GM21529 (cell line): ENCODE data around the gene LSR.
"Not testable (repeated sequence)": the region's sequence is repeated elsewhere in the genome, so short reads cannot be mapped to it uniquely, and the experiment has no call there.

ENCODE experiments used
- ATAC-seq: cut with Tn5 transposase; IDR thresholded peaks from one replicate; pipeline ENCODE4 v1.9.1; 2021; ENCODE audit not compliant: unreplicated experiment

Gene LSR

DNA sequence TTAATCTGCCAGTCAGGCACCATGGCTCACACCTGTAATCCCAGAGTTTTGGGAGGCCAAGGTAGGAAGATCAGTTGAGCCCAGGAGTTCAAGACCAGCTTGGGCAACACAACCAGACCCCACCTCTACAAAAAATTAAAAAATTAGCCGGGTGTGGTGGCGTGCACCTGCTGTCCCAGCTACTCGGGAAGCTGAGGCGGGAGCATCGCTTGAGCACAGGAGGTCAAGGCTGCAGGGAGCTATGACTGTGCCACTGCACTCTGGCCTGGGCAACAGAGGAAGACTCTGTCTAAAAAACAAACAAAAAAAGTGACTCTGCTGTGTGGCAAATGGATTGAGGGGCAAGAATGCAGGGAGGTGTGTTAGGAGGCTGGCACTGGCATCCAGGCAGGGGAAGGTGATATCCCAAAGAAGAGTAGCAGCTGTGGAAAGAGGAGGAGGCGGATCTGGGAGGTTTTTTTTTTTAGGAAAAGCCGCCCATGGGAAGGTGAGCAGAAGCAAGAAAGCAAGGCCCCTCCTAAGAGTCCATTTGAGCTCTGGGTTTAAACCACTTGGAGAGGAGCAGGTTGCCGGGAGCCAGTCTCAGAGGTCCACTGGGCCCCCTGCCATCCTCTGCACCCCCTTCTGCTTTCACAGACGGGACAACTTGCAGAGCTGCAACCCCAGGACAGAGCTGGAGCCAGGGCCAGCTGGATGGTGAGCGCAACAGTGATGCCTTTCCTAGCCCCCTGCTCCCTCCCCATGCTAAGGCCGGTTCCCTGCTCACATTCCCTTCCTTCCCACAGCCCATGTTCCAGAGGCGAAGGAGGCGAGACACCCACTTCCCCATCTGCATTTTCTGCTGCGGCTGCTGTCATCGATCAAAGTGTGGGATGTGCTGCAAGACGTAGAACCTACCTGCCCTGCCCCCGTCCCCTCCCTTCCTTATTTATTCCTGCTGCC, 35.6 kb downstream of the LSR start:
- ATAC-seq = no peak

DNA sequence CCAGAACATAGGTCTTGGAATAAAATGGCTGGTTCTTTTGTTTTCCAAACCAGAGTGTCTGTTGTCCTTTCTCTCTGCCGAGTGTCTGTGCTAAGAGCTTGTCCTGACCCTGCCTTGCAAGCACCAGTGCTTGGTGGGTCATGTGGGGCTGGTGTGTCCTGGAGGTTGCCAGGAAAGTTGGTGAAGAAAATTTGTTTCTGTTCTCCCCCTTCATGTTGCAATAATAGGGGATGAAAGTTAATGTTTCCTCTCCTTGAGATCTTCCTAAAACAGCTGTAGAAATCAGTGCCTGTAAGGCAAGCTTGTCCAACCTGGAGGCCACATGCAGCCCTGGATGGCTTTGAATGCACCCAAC, 36.3 kb downstream of the LSR start:
- no peak for ATAC-seq

DNA sequence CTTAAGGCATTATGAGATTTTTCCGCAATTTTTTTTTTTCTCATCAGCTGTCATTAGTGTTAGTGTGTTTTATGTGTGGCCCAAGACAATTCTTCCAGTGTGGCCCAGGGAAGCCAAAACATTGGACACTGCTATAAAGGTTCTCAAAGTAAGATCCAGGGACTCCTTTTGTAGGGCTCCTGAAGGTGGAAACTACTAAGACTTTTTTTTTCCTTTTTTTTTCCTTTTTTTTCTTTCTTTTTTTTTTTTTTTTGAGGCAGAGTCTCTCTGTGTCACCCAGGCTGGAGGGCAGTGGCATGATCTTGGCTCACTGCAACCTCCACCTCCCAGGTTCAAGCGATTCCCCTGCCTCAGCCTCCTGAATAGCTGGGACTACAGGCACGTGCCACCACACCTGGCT, 36.7 kb downstream of the LSR start:
- ATAC-seq = not testable (repeated sequence)

DNA sequence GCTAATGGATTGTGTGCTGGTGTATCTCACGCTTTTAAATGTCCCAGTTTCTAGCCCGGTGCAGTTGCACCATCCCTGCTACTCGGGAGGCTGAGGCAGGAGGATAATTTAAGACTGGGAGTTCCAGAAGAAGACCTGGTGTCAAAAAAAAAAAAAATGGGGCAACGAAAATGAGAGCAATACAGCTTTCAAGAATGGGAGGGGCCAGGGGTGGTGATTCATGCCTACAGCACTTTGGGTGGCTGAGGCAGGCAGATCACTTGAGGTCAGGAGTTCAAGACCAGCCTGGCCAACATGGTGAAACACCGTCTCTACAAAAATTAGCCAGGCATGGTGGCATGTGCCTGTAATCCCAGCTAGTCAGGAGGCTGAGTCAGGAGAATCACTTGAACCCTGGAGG, 37.3 kb downstream of the LSR start:
- ATAC-seq = not testable (repeated sequence)

DNA sequence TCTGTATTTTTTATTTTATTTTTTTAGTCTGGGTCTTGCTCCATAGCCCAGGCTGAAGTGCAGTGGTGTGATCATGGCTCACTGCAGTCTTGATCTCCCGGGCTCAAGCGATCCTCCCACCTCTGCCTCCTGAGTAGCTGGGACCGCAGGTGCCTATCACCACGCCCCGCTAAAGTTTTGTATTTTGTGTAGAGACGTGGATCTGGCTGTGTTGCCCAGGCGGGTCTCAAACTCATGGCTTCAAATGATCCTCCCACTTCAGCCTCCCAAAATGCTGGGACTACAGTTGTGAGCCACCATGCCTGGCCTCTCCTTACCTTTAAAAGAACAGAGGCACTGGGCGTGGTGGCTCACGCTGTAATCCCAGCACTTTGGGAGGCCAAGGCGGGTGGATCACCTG, 38.9 kb downstream of the LSR start:
- ATAC-seq = no peak

DNA sequence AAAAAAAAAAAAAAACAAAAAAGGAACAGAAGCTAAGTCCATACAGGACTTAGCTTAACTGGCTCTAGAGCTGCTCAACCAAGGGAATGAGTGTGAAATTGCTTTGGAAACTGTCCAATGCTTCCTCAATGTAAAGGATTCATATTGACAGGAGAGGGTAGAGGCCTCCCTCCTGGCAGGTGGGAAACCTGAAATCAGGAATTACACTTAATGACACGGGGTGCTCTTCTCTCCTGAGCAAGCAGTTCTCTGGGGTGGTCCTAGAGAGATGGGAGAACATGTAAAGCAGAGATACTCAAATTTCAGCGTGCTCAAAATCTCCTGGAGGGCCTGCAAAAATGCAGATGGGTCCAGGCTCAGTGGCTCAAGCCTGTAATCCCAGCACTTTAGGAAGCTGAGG, 39.5 kb downstream of the LSR start:
- no peak for ATAC-seq

DNA sequence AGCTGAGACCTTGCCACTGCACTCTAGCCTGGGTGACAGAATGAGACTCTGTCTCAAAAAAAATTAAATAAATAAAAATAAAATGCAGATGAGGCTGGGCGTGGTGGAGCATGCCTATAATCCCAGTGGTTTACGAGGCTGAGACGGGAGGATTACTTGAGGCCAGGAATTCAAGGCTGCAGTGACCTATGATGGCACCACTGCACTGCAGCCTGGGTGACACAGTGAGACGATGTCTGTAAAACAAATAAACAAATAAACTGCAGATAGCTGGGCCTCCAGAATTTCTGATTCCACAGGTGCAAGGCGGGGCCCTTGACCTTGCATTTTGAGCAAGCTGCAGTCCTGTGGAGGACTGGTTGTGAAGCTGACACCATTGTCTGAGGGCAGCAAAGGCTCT, 40.1 kb downstream of the LSR start:
- ATAC-seq = no peak

DNA sequence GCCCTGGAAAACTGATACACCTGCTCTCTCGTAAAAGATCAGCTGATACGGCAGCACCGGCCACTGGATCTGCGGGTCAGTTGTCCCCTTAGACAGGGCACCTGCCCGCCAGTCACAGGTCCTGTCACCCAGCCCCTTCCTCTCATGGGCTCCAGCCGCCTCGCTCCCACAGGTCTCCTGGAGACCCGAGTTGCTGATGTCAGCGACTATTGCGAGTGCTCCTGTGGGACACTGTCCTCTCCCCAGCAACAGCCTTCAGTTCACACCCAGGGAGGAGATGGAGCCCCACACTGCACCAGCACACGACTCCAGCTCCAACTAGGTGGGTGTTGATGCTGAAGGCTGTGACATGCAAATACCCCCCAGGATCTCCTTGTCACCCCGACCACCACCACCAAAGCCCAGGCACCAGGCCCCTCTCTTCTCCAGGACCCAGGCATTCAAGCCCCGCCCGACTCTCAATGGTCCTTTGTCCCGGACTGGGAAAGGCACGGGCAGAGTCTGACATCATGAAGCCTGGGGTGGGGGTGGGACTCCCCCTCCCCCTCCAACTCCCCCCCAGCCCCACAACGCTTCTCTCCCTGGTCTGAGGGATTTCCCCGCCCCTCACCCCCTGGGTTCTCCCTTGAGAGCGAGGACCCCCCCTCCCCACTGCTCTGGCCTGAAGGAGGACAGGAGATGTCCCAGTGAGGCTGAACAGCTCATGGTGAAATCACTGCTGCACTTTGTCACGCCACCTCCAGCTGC, 41.8 kb downstream of the LSR start:
- no peak for ATAC-seq

DNA sequence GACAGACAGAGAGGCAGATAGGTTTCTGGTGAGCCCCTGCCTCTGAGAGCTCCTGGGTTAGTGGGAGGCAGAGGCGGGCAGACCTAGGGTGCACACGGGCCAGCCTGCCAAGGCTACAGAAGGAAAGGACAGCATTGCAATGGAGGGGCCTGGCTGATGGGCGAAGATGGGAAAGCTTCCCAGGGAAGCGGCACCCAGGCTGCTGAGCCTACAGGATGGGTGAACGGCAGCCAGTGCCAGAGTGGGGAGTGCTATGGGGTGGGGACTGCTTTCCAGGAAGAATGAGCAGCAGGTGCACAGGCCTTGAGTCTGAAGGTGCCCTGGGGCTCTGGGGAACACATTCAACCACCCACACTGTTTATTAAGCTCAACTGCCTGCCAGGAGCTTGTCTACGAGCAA, 42.5 kb downstream of the LSR start:
- ATAC-seq = no peak

DNA sequence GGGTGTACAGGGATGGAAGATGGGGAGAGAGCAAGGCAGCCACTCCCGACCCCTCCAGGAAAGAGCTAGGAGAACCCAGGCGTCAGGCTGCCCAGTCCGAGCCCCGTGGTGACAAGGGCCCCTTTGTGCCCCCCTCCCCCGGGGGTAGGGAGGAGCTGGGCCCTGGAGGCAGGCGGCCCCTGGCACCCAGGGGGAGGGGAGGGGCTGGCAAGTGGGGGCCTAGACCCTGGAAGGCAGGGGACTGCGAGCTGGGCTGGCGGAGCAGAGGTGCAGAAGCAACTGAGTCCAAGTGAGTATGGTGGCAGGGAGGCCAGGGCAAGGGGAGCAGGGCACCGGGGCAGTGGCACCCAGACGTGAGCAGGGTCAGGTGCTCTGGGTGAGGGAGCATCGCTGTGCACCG, 43.1 kb downstream of the LSR start, which contains the start of gene MAG:
MAG (plus strand) TSS at position 246 of the 400 bp plus-strand sequence. CDS start 3,248 bp downstream, outside the sequence.
- ATAC-seq = no peak

DNA sequence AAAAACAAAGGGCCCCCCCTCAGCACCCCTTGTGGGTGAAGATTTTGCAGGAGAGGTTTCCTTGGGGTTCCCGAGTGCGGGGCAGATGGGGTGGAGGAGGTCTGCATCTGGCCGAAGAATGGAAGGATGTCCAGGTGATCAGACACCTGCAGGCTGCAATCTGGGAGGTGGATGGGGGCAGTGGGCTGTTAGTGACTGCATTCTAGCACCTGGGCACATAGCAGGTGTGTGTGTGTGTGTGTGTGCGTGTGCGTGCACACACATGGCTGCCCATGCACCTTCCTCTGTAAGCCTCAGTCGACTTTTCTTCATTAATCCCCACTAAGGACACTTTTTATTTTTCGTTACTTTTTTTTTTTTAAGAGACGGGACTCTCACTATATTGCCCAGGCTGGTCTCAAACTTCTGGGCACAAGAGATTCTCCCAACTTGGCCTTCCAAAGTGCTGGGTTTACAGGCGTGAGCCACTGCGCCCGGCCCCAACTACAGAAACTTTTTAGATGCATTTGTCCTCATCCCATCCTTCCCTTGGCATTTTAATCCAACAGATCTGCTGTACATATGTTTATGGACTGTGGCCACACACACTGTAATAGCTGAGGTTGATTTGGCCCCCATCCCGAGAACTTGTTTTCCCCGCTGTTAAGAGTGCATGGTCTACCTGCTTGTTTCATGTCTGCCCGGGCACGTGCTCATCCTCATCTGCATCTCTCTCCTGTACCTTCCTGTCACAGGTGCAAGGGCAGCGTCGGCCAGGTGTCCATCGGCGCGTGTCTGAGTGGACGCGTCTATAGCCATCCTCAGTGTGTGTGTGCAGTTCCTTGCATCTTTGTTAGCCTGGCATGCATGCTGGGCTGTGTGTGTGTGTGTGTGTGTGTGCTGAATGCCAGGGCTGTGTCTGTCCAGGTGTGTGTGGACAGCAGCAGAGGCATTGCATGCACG, 43.9 kb downstream of the LSR start:
- no peak for ATAC-seq

DNA sequence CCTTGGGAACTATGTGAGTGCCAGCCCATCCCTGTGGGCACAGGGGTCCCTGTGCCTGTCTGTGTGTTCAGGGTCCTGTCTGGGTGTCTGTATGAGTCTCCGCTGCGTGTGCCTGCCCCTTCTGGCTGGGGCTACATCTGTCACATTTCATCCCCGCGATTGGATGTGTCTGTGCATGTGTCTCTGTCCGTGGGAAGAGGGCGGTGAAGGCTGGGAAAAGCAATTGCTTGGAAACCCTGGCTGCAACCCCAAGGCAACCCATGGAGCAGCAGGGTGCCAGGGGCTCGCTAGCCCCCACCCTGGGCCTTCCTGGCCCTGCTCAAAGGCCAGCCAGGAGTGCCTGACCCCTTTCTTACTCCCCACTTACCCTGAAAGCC, 44.5 kb downstream of the LSR start:
- ATAC-seq = no peak

DNA sequence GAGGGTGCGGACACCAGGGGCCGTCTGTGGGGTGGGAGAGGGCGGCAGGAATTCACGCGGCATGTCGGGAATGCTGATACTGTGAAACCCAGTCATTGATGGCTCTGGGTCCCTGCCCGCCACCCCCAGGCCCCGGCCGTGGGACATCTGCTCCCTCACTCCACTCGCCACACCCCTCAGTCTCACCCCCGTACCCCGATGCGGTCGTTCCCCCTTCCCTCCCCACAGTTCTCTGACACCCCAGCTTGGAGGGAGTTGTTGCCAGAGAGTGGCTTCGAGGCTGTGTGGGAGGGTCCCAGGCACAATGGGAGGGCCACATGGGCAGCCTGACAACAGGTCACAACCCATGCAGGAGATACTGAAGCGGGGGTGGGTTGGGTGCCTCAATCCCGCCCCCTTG, 45.0 kb downstream of the LSR start:
- ATAC-seq = no peak

DNA sequence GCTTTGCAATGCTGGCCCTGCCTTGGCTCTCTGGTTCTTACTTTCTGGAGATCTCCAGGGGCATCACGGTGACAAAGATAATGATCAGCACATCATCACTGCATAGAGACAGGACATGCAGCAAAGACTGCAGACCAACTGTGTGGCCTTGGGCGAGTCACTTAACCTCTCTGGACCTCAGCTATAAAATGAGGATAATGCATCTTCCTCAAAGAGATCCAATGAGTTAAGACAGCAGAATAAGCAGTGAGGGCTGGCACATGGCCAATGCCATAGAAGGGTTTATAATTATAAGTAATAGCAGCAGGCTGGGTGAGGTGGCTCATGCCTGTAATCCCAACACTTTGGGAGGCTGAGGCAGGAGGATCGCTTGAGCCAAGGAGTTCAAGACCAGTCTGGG, 45.5 kb downstream of the LSR start:
- no peak for ATAC-seq

DNA sequence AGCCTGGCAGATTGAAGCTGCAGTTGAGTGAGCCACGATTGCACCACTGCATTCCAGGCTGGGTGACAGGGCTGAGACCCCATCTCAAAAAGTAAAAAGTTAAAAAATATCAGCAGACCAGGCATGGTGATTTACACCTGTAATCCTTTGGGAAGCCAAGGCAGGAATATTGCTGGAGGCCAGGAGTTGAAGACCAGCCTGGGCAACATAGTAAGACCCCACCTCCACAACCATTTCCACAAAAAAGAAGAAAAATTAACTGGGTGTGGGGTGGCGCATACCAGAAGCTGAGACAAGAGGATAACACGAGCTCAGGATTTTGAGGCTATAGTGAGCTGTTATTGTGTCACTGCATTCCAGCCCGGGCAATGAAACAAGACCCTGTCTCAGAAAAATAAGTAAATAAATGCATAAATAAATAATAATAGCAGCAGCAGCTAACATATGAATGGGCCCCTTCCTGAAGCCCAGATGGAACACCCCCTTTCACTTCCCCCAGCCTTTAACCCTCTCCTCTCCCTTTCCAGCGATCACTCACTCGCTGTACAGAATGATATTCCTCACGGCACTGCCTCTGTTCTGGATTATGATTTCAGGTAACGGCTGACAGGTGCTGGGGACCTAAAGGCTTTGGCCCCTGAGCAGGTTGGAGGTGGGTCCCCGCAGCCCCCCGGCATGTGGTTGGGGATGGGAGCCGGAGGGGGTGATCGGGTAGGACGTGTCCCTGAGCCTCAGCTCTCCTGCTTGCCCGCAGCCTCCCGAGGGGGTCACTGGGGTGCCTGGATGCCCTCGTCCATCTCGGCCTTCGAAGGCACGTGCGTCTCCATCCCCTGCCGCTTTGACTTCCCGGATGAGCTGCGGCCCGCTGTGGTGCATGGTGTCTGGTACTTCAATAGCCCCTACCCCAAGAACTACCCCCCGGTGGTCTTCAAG, 46.3 kb downstream of the LSR start:
- no peak for ATAC-seq

DNA sequence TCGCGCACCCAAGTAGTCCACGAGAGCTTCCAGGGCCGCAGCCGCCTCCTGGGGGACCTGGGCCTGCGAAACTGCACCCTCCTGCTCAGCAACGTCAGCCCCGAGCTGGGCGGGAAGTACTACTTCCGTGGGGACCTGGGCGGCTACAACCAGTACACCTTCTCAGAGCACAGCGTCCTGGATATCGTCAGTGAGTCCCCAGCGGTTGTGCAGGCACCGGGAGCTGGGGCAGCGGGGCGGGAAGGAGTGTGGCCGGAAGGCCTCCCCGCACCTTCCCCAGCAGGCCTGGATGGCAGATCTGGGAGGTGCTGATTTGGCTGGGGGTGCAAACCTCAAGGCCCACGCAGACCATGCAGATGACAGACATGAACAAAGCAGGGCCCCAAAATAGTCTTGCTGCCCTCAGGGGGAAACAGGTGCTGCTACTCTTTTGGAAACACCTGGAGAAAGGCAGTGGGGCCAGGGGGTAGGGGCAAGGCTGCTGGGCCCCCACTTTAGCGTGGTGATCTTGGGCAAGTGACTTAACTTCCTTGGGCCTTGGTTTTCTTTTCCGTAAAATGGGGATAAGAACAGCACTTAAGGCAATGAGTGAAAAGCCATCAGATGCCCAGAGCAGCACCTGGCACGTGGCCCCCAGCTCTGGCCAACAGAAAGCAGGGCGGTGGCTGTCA, 47.1 kb downstream of the LSR start:
- ATAC-seq = no peak

DNA sequence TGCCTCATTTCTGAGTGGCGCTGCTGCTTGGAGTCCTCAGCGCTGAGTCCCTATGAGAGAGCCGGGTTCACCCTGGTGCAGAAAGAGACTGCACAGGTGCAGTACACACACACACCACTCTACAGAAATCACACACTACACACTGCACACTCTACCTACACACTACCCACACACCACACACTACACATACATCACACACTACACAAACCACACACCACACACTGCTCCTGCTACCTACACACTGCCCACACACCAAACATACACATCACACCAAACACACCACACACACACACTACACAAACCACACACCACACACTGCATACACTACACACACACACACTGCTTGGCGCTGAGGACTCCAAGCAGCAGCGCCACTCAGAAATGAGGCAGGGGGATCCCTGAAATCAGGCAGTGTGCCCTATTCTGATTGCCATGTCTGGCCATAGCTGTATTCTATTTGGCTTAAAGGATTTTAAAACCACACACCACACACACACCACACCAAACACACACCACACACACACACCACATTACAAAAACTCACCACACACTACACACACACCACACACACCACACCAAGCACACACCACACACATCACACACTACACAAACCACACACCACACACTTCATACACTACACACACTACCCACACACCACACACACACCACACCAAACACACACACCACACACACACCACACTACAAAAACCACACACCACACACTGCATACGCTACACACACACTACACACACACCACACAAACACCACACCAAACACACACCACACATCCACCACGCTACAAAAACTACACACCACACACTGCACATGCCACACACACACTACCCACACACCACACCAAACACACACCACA, 48.1 kb downstream of the LSR start:
- no peak for ATAC-seq

DNA sequence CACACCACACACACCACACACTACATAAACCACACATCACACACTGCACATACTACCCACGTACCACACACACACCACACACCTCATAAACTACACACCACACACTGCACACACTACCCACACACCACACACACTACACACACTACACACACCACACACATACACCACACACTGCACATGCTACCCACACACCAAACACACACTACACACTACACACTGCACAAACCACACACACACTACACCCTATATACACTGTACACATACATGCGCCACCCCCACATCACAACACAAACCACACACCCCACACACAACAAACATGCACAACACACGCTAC, 48.7 kb downstream of the LSR start:
- ATAC-seq = no peak

DNA sequence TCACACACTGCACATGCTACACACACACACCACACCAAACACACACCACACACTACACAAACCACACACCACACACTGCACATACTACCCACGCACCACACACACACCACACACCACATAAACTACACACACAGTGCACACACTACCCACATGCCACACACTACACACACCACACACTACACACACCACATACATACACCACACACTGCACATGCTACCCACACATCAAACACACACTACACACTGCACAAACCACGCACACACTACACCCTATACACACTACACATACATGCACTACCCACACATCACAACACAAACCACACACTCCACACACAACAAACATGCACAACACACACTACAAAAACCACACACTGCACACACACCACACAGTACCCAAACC, 49.1 kb downstream of the LSR start:
- ATAC-seq = no peak
